Measurements from ENCODE around the gene PNMT. TPM values are rescaled to one million over a fixed set of nuclear protein-coding genes. Genes with fewer than 3 reads are reported as not detected.

The PNMT gene
- total and polyA plus RNA-seq, 2 of the 8 experiments (the other 6 are each of a cell fraction or from before 2014, with no cell fraction given): 5.6 to 10.9 TPM

GRCh38 chr17:39643271-39643670, 25.0 kb upstream of the PNMT start (continued):
- TF ChIP-seq E2F6 (IDR thresholded peaks at IDR 0.05) (no peak), NANOG (IDR thresholded peaks at IDR 0.05; ENCODE audit: insufficient read depth, low read depth, low read length, poor library complexity, severe bottlenecking) (no peak), NRF1 (IDR thresholded peaks at IDR 0.05; ENCODE audit: low read depth, low read length) (no peak), MAX (IDR thresholded peaks at IDR 0.05) (no peak), SP2 (IDR thresholded peaks at IDR 0.05; ENCODE audit: low read length) (no peak), EZH2 (IDR thresholded peaks at IDR 0.05; ENCODE audit: low read depth, low read length, severe bottlenecking) (no peak), RBBP5 (IDR thresholded peaks at IDR 0.05; ENCODE audit: borderline replicate concordance, low read depth, low read length) (no peak), RAD21 (IDR thresholded peaks at IDR 0.05 in 1 of 2, conservative IDR thresholded peaks at IDR 0.05 in 1 of 2; ENCODE audit: low read depth in 2 of 2, low read length in 2 of 2) (no peak), TBP (IDR thresholded peaks at IDR 0.05; ENCODE audit: low read depth, low read length) (no peak)
